IMR-90 (cell line): ENCODE data around the gene NRP1. TPM values are rescaled to one million over a fixed set of nuclear protein-coding genes. Genes with fewer than 3 reads are reported as not detected.

Source experiments
- ATAC-seq: fragments of 200-7000 bp; cut with Tn5 transposase; 2 replicates; pipeline ENCODE4 v1.9.1; 2020; ENCODE audit warnings: low read depth, mild to moderate bottlenecking, moderate library complexity
- BruUV-seq: library from RNA; stranded (reverse); fragments of 400-500 nt; replicated peaks from 2 replicates; lab custom pipeline; 2021; lab: Mats Ljungman, UMichigan
- CTCF ChIA-PET: fragments of 300-600 bp; formaldehyde crosslinking; extraction: SDS; loops from one replicate; lab custom pipeline; 2021; ENCODE audit warnings: antibody characterized with exemption; lab: Yijun Ruan, JAX
- POLR2A ChIA-PET: fragments of 300-600 bp; sonication (Branson Sonifier 250); formaldehyde crosslinking; loops from one replicate; lab custom pipeline; 2022; ENCODE audit warnings: antibody characterized with exemption; ENCODE audit not compliant: unreplicated experiment; lab: Charles Lee
- DNase-seq: peaks from one replicate; pipeline ENCODE4 v3.0.0; 2013
- H2AFZ ChIP-seq: replicated peaks from 2 replicates; pipeline ENCODE3; 2013; ENCODE audit warnings: low read length, mild to moderate bottlenecking; ENCODE audit not compliant: poor library complexity
- H2AK5ac ChIP-seq: 2 replicates; pipeline ENCODE4 v1.6.1; 2013; ENCODE audit warnings: low read depth, low read length, inconsistent platforms
- H2AK9ac ChIP-seq: replicated peaks from 2 replicates; pipeline ENCODE3; 2013; ENCODE audit warnings: mild to moderate bottlenecking, low read depth, low read length, moderate library complexity; ENCODE audit not compliant: poor library complexity
- H2BK120ac ChIP-seq: 2 replicates; pipeline ENCODE4 v1.6.1; 2013; ENCODE audit warnings: low read depth, low read length, inconsistent platforms
- H2BK15ac ChIP-seq: 3 replicates; pipeline ENCODE4 v1.6.1; 2013; ENCODE audit warnings: low read depth, low read length, inconsistent platforms
- H2BK20ac ChIP-seq: 2 replicates; pipeline ENCODE4 v1.6.1; 2013; ENCODE audit warnings: low read depth, mild to moderate bottlenecking, inconsistent platforms, low read length, moderate library complexity
- H2BK5ac ChIP-seq: 2 replicates; pipeline ENCODE4 v1.6.1; 2013; ENCODE audit warnings: mild to moderate bottlenecking, low read depth, low read length, inconsistent platforms; ENCODE audit not compliant: poor library complexity, severe bottlenecking
- H3K14ac ChIP-seq: replicated peaks from 2 replicates; pipeline ENCODE4 v1.6.1; 2013; ENCODE audit warnings: low read depth, low read length, inconsistent platforms
- H3K18ac ChIP-seq: 2 replicates; pipeline ENCODE4 v1.6.1; 2013; ENCODE audit warnings: low read depth, low read length, control low read depth
- H3K23ac ChIP-seq: 2 replicates; pipeline ENCODE4 v1.6.1; 2013; ENCODE audit warnings: low read depth, low read length, inconsistent platforms
- H3K27ac ChIP-seq: 2 replicates; pipeline ENCODE4 v1.5.1; 2013; ENCODE audit warnings: mild to moderate bottlenecking, control low read depth, low read length; ENCODE audit not compliant: insufficient read depth
- H3K27me3 ChIP-seq: 2 replicates; pipeline ENCODE4 v1.6.1; 2013; ENCODE audit warnings: low read length; ENCODE audit not compliant: control insufficient read depth, insufficient read depth
- H3K36me3 ChIP-seq: 2 replicates; pipeline ENCODE4 v1.6.1; 2013; ENCODE audit warnings: low read length, mixed read lengths; ENCODE audit not compliant: control insufficient read depth, insufficient read depth
- H3K4ac ChIP-seq: 2 replicates; pipeline ENCODE4 v1.6.1; 2013; ENCODE audit warnings: low read depth, low read length, inconsistent platforms
- H3K4me1 ChIP-seq: 2 replicates; pipeline ENCODE4 v1.6.1; 2013; ENCODE audit warnings: low read length, mixed read lengths; ENCODE audit not compliant: control insufficient read depth, insufficient read depth
- H3K4me2 ChIP-seq: 2 replicates; pipeline ENCODE4 v1.6.1; 2013; ENCODE audit warnings: low read depth, mild to moderate bottlenecking, control low read depth, low read length, moderate library complexity
- H3K4me3 ChIP-seq: 2 replicates; pipeline ENCODE4 v1.5.1; 2013; ENCODE audit warnings: low read depth, mild to moderate bottlenecking, control low read depth, low read length, moderate library complexity; ENCODE audit not compliant: insufficient read depth
- H3K56ac ChIP-seq: 2 replicates; pipeline ENCODE4 v1.6.1; 2013; ENCODE audit warnings: low read length, inconsistent platforms; ENCODE audit not compliant: insufficient read depth; ENCODE audit errors: extremely low read depth
- H3K79me1 ChIP-seq, 2 experiments: 2 replicates each; pipeline ENCODE4 v1.6.1; 2013; ENCODE audit warnings: low read length in 2 of 2, inconsistent platforms in 1 of 2, low read depth in 1 of 2
- H3K9ac ChIP-seq: 2 replicates; pipeline ENCODE4 v1.6.1; 2013; ENCODE audit warnings: low read depth, low read length, control low read depth
- H3K9me1 ChIP-seq: 2 replicates; pipeline ENCODE4 v1.6.1; 2013; ENCODE audit warnings: low read length, inconsistent platforms; ENCODE audit not compliant: insufficient read depth
- H3K9me3 ChIP-seq: 2 replicates; pipeline ENCODE4 v1.6.1; 2013; ENCODE audit warnings: low read length; ENCODE audit not compliant: control insufficient read depth, insufficient read depth
- H4K20me1 ChIP-seq: 2 replicates; pipeline ENCODE4 v1.6.1; 2013; ENCODE audit warnings: low read length, inconsistent platforms; ENCODE audit not compliant: insufficient read depth
- H4K5ac ChIP-seq: 2 replicates; pipeline ENCODE4 v1.6.1; 2013; ENCODE audit warnings: mild to moderate bottlenecking, low read depth, low read length, control low read depth
- H4K8ac ChIP-seq, 2 experiments: 2 replicates each; pipeline ENCODE4 v1.6.1; 2013; ENCODE audit warnings: low read depth in 2 of 2, low read length in 2 of 2, control low read depth in 1 of 2, inconsistent platforms in 1 of 2
- H4K91ac ChIP-seq: 2 replicates; pipeline ENCODE4 v1.6.1; 2013; ENCODE audit warnings: low read depth, low read length, inconsistent platforms; ENCODE audit not compliant: insufficient read depth
- BHLHE40 ChIP-seq: fragments of 150-350 bp; IDR thresholded peaks from 2 replicates; pipeline ENCODE4 v1.6.1; 2016; ENCODE audit warnings: mild to moderate bottlenecking, low read depth, low read length
- FOS ChIP-seq: fragments of 150-350 bp; IDR thresholded peaks from 2 replicates; pipeline ENCODE4 v1.6.1; 2016; ENCODE audit warnings: low read depth, low read length
- MAZ ChIP-seq: IDR thresholded peaks from 2 replicates; pipeline ENCODE4 v1.6.1; 2012; ENCODE audit warnings: low read depth, mild to moderate bottlenecking, low read length, improper control_type of control experiment, moderate library complexity, borderline replicate concordance
- MXI1 ChIP-seq: IDR thresholded peaks from 2 replicates; pipeline ENCODE4 v1.6.1; 2012; ENCODE audit warnings: low read depth, mild to moderate bottlenecking, low read length, moderate library complexity, borderline replicate concordance
- NFE2L2 ChIP-seq: fragments of 150-350 bp; IDR thresholded peaks from 2 replicates; pipeline ENCODE4 v1.6.1; 2016; ENCODE audit warnings: low read depth, mild to moderate bottlenecking, low read length
- RAD21 ChIP-seq: IDR thresholded peaks from 2 replicates; pipeline ENCODE4 v1.6.1; 2012; ENCODE audit warnings: low read length, improper control_type of control experiment
- SMC3 ChIP-seq: fragments of 150-350 bp; IDR thresholded peaks from 2 replicates; pipeline ENCODE4 v1.6.1; 2016; ENCODE audit warnings: low read depth, mild to moderate bottlenecking, antibody characterized with exemption, low read length, moderate library complexity
- WGBS, 2 experiments: methylation state at CpG; one replicate each; pipeline versions ENCODE4 v1.1.5 to v1.1.7; 2013; ENCODE audit warnings: missing lambda C conversion rate in 2 of 2; ENCODE audit not compliant: insufficient read length in 1 of 2; ENCODE audit errors: extremely low coverage in 2 of 2; 5-methylcytosine and 5-hydroxymethylcytosine counted together
- dilution Hi-C: fragments of 300-500 bp; cut with HindIII; formaldehyde crosslinking; loops from one replicate; pipeline ENCODE4 v1.14.3; 2018; ENCODE audit warnings: low sequenced_read_pairs; ENCODE audit not compliant: unreplicated experiment
- in situ Hi-C: fragments of 300-500 bp; cut with MboI; formaldehyde crosslinking; loops from 3 replicates; pipeline ENCODE4 v1.14.3; 2019; ENCODE audit warnings: low sequenced_read_pairs, inconsistent platforms, mixed read lengths
- intact Hi-C: fragments of 100-400 bp; cut with micrococcal nuclease; formaldehyde crosslinking; loops from 2 replicates; pipeline ENCODE4 v1.10.0; 2022
- polyA plus RNA-seq, 3 experiments: library from polyadenylated mRNA; depleted of rRNA; stranded (reverse); fragments of >200 nt; gene quantifications; 2 replicates each; pipeline ENCODE4 v1.2.3, GENCODE V29; 2012; ENCODE audit warnings: low replicate concordance in 1 of 3
- total RNA-seq: library from RNA; depleted of rRNA; stranded (reverse); fragments of >200 nt; gene quantifications from 2 replicates; pipeline ENCODE4 v1.2.3, GENCODE V29; 2012

Gene NRP1
- total and polyA plus RNA-seq, 2 of the 4 experiments (the other 2 are of a cell fraction) = 108 to 227 TPM

- H2BK15ac ChIP-seq = peak overlapping the region; percentile 29; the same call in 1 of the 3 replicates
- no peak for TF ChIP-seq MXI1
- TF ChIP-seq MAZ = no peak
- peak; percentile 30; the same call in 1 of the 2 replicates for TF ChIP-seq RAD21
- no peak for TF ChIP-seq FOS
- no peak for TF ChIP-seq BHLHE40
- TF ChIP-seq NFE2L2 = no peak
- TF ChIP-seq SMC3 = no peak
- H2AK9ac ChIP-seq = peak overlapping the region; percentile 48
- H3K4ac ChIP-seq = peak overlapping the region; percentile 54
- peak overlapping the region; percentile 85 for H3K4me3 ChIP-seq
- no TSS peak for BruUV-seq
- peak overlapping the region; percentile 70 for H3K9ac ChIP-seq
- ATAC-seq (peak; percentile 2), DNase-seq (peak; percentile 68)
- peak overlapping the region; percentile 91 for H2AFZ ChIP-seq
- peak overlapping the region; percentile 21 to 58 for H4K8ac ChIP-seq
- peak overlapping the region; percentile 51 for H3K23ac ChIP-seq
- H2AK5ac ChIP-seq = peak overlapping the region; percentile 40; the same call in 1 of the 2 replicates
- peak overlapping the region; percentile 31; the same call in 1 of the 2 replicates for H4K91ac ChIP-seq
- ChIA-PET POLR2A (no interaction called here), CTCF (no interaction called here)
- H3K27ac ChIP-seq = peak overlapping the region; percentile 91
- H2BK120ac ChIP-seq = peak overlapping the region; percentile 75
- dilution Hi-C loops (no loop called here), in situ Hi-C loops (loop anchor here (25.0 kb wide), 2 partner anchors 575 to 775 kb away; no protein-coding TSS in a partner anchor), intact Hi-C loops (loop anchor here (5.0 to 10.0 kb wide), 7 partner anchors 190 to 1047 kb away; no protein-coding TSS in a partner anchor)
- peak overlapping the region; percentile 25 for H4K5ac ChIP-seq
- no peaks in the 10 kb centered on the region for H4K20me1 ChIP-seq
- H3K36me3 ChIP-seq = no peaks in the 10 kb centered on the region
- H3K18ac ChIP-seq = peak overlapping the region; percentile 6; the same call in 1 of the 2 replicates
- 0 out of 2 replicates have a peak overlapping the region, but pooled peaks have one; percentile 5 for H3K56ac ChIP-seq
- H2BK5ac ChIP-seq = peak overlapping the region; percentile 69
- H3K9me3 ChIP-seq = no peaks in the 10 kb centered on the region
- H3K79me1 ChIP-seq = peaks cover 3 to 23% of the 10 kb centered on the region in 2 experiments; a peak in 2 of 4 replicates
- H3K4me2 ChIP-seq = peak overlapping the region; percentile 96
- peak overlapping the region; percentile 23 for H3K14ac ChIP-seq
- H3K9me1 ChIP-seq = peaks cover 8% of the 10 kb centered on the region
- no CpG with 5 or more reads among the region's 11 CpGs for WGBS, 2 experiments
- H2BK20ac ChIP-seq = peak overlapping the region; percentile 20; the same call in 1 of the 2 replicates
- H3K27me3 ChIP-seq = no peaks in the 10 kb centered on the region
- peaks cover 10% of the 10 kb centered on the region for H3K4me1 ChIP-seq
These were observed 3.0 kb upstream of the NRP1 start for GRCh38 chr10:33337326-33337957.
